ENCODE data around the gene PRAF2. TPM values are rescaled to one million over a fixed set of nuclear protein-coding genes. Genes with fewer than 3 reads are reported as not detected.

PRAF2 gene
- total RNA-seq, 4 donors from 2014 or later: 19.2 to 32.9 (median 22.1) TPM

DNA sequence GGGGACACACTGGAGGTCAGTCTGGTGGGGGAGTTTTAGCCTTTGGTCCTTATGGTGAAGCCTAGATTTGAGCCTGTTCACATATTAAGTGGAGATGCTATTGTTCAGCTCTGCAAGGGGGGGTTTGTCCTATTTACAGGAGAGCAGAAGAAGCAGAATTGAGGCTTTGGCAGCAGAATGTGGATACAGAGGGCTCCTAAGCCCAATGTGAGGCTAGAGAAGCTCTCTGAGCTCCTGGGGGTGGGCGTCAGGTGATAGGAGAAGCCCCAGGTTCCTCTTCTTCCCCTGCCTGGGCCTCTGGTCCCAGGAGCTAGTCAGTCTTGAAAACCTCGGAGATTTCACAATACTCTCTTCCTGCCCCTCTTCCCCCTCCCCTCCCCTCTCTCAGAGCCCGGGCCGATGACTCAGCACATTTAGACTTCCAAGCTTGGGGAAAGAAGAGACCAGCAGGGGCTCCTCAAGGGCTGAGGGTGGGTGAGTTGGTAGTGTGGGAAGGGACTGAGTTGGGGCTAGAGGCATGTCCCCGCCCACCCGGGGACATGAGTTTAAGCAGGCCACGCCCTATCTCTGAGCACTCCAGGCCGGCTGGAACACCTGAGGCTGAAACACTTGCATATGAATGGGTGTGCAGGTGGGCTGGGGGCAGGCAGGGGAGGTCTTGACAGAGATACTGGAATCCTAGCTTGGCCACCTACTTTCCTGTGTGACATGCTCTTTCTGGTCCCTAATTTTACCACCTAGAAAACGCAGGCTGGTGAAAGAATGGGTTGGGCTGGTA, 34.0 kb downstream of the PRAF2 start:
- TF ChIP-seq POLR2A (IDR thresholded peaks at IDR 0.05): peak in 1 of 2 donors; percentile 68
- TF ChIP-seq, protein P1, sequence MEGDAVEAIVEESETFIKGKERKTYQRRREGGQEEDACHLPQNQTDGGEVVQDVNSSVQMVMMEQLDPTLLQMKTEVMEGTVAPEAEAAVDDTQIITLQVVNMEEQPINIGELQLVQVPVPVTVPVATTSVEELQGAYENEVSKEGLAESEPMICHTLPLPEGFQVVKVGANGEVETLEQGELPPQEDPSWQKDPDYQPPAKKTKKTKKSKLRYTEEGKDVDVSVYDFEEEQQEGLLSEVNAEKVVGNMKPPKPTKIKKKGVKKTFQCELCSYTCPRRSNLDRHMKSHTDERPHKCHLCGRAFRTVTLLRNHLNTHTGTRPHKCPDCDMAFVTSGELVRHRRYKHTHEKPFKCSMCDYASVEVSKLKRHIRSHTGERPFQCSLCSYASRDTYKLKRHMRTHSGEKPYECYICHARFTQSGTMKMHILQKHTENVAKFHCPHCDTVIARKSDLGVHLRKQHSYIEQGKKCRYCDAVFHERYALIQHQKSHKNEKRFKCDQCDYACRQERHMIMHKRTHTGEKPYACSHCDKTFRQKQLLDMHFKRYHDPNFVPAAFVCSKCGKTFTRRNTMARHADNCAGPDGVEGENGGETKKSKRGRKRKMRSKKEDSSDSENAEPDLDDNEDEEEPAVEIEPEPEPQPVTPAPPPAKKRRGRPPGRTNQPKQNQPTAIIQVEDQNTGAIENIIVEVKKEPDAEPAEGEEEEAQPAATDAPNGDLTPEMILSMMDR (IDR thresholded peaks at IDR 0.05): peak in 2 of 6 experiments; percentile 11 to 13
- intact Hi-C loops (cut with DNase I): no loop called here
- peaks cover 9 to 18% of the 10 kb centered on the region in 2 donors for H3K4me1 ChIP-seq
- peak overlapping the region in 1 of 3 donors; percentile 0 for H3K4me3 ChIP-seq (replicated peaks in 1 of 3)
- peak overlapping the region; percentile 84 to 98 (median 97) for H3K27ac ChIP-seq
- H3K27me3 ChIP-seq: no peaks in the 10 kb centered on the region
- peak; percentile 87 to 90 for DNase-seq
- H3K9me3 ChIP-seq: no peaks in the 10 kb centered on the region
- WGBS, 2 donors: 0 to 5% methylated on average over 6 to 8 of the region's 9 CpGs
- peaks cover 17 to 27% of the 10 kb centered on the region in 2 donors for H3K36me3 ChIP-seq

DNA sequence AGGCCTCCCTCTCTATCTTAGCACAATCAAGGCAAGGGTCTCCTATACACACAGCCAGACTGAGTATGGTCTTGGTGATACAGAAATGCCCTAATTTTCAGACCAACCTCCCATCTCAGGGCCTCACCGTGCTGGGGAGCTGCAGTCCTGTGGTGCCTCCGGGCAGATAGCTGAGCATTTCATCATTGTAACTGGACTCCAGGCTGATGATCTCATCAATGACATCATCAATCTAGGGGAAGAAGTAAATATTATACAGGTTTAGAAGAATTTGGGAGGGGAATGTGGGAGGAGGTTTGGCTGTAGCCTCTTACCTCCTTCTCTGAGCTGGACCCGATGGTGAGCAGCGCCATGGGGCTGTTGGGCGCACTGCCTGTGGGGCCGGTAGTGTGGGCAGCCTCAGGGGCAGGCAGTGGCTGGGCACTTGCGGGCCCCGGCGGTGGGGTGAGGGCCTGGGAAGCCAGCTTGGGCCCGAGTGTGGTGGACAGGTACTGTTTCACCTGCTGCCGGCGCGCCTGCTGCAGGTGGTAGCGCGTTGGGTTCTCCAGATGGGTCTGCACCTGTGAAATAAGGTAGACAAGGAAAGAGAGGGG, 35.8 kb downstream of the PRAF2 start:
- no peak overlapping the region for H3K4me3 ChIP-seq (replicated peaks in 1 of 3)
- intact Hi-C loops (cut with DNase I): no loop called here
- TF ChIP-seq POLR2A (IDR thresholded peaks at IDR 0.05): no peak
- TF ChIP-seq, protein P1 (IDR thresholded peaks at IDR 0.05): no peak
- peaks cover 17 to 44% of the 10 kb centered on the region in 2 donors for H3K36me3 ChIP-seq
- WGBS, 2 donors: 71 to 94% methylated on average over 1 to 15 of the region's 15 CpGs
- H3K9me3 ChIP-seq: no peaks in the 10 kb centered on the region
- peaks cover 9 to 15% of the 10 kb centered on the region in 2 donors for H3K4me1 ChIP-seq
- H3K27me3 ChIP-seq: no peaks in the 10 kb centered on the region
- H3K27ac ChIP-seq: peak overlapping the region in 1 of 3 donors; percentile 97
- no peak for DNase-seq

DNA sequence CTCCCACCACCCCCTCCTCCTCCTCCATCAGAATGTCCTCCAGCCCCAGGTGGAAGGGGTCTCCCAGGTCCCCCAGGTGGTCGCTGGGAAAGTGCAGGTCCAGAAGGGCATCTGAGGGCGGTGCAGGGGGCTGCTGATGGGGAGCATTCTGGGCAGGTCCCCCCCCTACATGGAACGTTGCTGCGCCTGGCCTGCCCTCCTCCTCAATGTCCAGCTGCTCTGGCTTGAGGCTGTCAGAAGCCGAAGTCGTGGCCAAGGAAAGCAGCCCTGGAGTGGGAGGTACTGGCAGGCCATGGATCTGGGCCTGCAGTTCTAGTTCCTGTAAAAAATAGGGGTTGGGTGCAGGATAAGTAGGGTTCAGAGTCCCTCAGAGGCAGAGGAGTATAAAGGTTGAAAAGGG, 43.5 kb downstream of the PRAF2 start:
- Histone ChIP-seq H3K27ac (no peak overlapping the region), H3K4me1 (no peaks in the 10 kb centered on the region), H3K9me3 (no peaks in the 10 kb centered on the region), H3K27me3 (no peaks in the 10 kb centered on the region), H3K36me3 (peaks cover 8 to 27% of the 10 kb centered on the region in 2 donors), H3K4me3 (replicated peaks in 1 of 3) (no peak overlapping the region)
- no peak for TF ChIP-seq POLR2A (IDR thresholded peaks at IDR 0.05)
- TF ChIP-seq, protein P1 (IDR thresholded peaks at IDR 0.05): no peak
- no peak for DNase-seq
- WGBS, 2 donors: 92% methylated on average over 4 of the region's 6 CpGs; no CpG with 5 or more reads in 1 of the 2 donors
- intact Hi-C loops (cut with DNase I): no loop called here

DNA sequence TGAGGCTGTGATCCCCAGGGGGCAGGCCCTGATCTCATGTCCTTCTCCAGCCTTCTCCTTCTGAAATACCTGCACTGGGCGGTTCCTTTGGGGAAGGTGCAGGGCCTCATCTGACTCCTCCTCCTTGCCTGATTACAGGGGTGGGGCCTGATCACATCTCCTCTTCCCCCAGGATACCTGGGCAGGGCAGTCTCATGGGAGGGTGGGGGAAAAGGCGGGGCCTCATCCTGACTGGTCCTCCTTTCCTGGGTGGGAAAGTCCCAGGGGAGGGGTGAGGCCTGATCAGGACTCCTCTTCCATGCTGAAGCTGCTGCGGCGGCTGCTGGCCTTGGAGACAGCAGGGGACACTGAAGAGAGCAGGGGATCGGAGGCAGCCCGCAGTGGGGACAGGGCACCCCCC, 43.9 kb downstream of the PRAF2 start:
- Histone ChIP-seq H3K9me3 (no peaks in the 10 kb centered on the region), H3K4me3 (replicated peaks in 1 of 3) (no peak overlapping the region), H3K27me3 (no peaks in the 10 kb centered on the region), H3K4me1 (no peaks in the 10 kb centered on the region), H3K36me3 (peaks cover 8 to 27% of the 10 kb centered on the region in 2 donors), H3K27ac (no peak overlapping the region)
- WGBS, 2 donors: 100% methylated on average over 1 of the region's 6 CpGs
- TF ChIP-seq POLR2A (IDR thresholded peaks at IDR 0.05): no peak
- TF ChIP-seq, protein P1 (IDR thresholded peaks at IDR 0.05): no peak
- DNase-seq: peak in 1 of 2 donors; percentile 1
- intact Hi-C loops (cut with DNase I): no loop called here

Small RNAs within 50 kb of the gene (small RNA-seq; reads per million reads assigned to genes)
- not detected for gene RNU4-52P

Other genes starting within 250 kb of the PRAF2 start
- not detected for gene ERAS, start 247.5 kb downstream of the PRAF2 start, total RNA-seq
- gene PCSK1N, start 238.4 kb downstream of the PRAF2 start, total RNA-seq: 1 to 10 TPM; 1.5 to 4.0 (median 3.4) TPM
- gene TIMM17B, start 176.2 kb downstream of the PRAF2 start, total RNA-seq: 10 to 100 TPM; 34.3 to 53.1 (median 41.2) TPM
- 10 to 100 TPM; 52.4 to 76.2 (median 57.2) TPM for gene PQBP1, start 176.1 kb downstream of the PRAF2 start, total RNA-seq
- 10 to 100 TPM; 26.9 to 47.8 (median 32.3) TPM for gene SLC35A2, start 162.4 kb downstream of the PRAF2 start, total RNA-seq
- gene PIM2, start 155.0 kb downstream of the PRAF2 start, total RNA-seq: 10 to 100 TPM in 1 of 4 donors, 1 to 10 TPM in 3; 4.8 to 12.1 (median 5.9) TPM
- 10 to 100 TPM; 33.9 to 52.4 (median 43.3) TPM for gene OTUD5, start 116.4 kb downstream of the PRAF2 start, total RNA-seq
- 1 to 10 TPM in 3 of 4 donors, under 1 TPM in 1; 0.54 to 1.6 (median 1.1) TPM for gene KCND1, start 102.2 kb downstream of the PRAF2 start, total RNA-seq
- gene GRIPAP1, start 71.7 kb downstream of the PRAF2 start, total RNA-seq: 10 to 100 TPM; 30.6 to 33.9 (median 33.4) TPM
- gene TFE3, start 30.6 kb downstream of the PRAF2 start, total RNA-seq: 100 to 1,000 TPM in 3 of 4 donors, 10 to 100 TPM in 1; 68.4 to 160 (median 118) TPM
- gene CCDC120, start 15.0 kb downstream of the PRAF2 start, total RNA-seq: 10 to 100 TPM in 1 of 4 donors, 1 to 10 TPM in 3; 5.1 to 14.4 (median 6.3) TPM
- 100 to 1,000 TPM in 3 of 4 donors, 10 to 100 TPM in 1; 99.8 to 184 (median 106) TPM for gene WDR45, start 5.9 kb upstream of the PRAF2 start, total RNA-seq
- gene GPKOW, start 49.7 kb upstream of the PRAF2 start, total RNA-seq: 10 to 100 TPM; 24.3 to 32.5 (median 28.0) TPM
- gene MAGIX, start 88.8 kb upstream of the PRAF2 start, total RNA-seq: 10 to 100 TPM; 16.5 to 40.9 (median 27.5) TPM
- 10 to 100 TPM in 3 of 4 donors, 1 to 10 TPM in 1; 6.2 to 25.7 (median 14.6) TPM for gene PLP2, start 97.9 kb upstream of the PRAF2 start, total RNA-seq
- 10 to 100 TPM in 1 of 4 donors, 1 to 10 TPM in 3; 8.1 to 22.4 (median 9.6) TPM for gene PRICKLE3, start 112.4 kb upstream of the PRAF2 start, total RNA-seq
- 1 to 10 TPM; 1.9 to 4.8 (median 2.7) TPM for gene SYP, start 126.2 kb upstream of the PRAF2 start, total RNA-seq
- under 1 TPM in 3 of 4 donors, not detected in 1; 0.10 to 0.21 (median 0.13) TPM for gene CACNA1F, start 159.3 kb upstream of the PRAF2 start, total RNA-seq
- 10 to 100 TPM; 13.8 to 27.1 (median 18.8) TPM for gene CCDC22, start 161.5 kb upstream of the PRAF2 start, total RNA-seq
- gene FOXP3, start 190.7 kb upstream of the PRAF2 start, total RNA-seq: under 1 TPM in 2 of 4 donors, not detected in 2; 0.11 to 0.13 TPM
- gene PPP1R3F, start 195.8 kb upstream of the PRAF2 start, total RNA-seq: 10 to 100 TPM in 3 of 4 donors, 1 to 10 TPM in 1; 7.7 to 15.7 (median 12.5) TPM
- not detected for gene GAGE10, start 229.6 kb upstream of the PRAF2 start, total RNA-seq
- not detected for gene GAGE12J, start 248.0 kb upstream of the PRAF2 start, total RNA-seq